ENCODE results near the gene CCDC82. TPM values are rescaled to one million over a fixed set of nuclear protein-coding genes. Genes with fewer than 3 reads are reported as not detected.

CCDC82 gene
- total and polyA plus RNA-seq, 2 experiments from 2014 or later, result 19.1 to 33.2 TPM

DNA sequence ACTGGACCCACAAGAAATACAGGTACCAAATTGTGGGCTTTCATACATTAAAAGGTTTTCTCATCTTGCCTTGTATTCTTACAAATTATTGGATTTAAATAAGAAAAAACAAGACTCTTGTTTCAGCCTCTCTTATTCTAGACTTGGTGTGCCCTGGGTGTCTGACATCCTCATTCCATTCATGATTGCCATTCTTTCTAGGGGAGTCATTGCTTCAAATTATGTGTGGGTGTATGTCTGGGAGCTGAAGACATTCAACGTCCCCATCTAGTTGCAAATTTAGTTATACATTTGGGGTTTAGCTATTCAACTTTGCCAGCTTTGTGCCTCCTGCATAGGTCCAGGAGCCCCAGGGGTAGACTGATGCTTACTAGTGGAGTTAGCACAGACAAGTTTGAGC lies 64.8 kb downstream of the CCDC82 start:
- H3K9me2 ChIP-seq (ENCODE audit: insufficient read depth), result no peaks in the 10 kb centered on the region
- no peaks in the 10 kb centered on the region for H3K36me3 ChIP-seq (ENCODE audit: low read depth)
- in situ Hi-C loops (cut with MboI), result no loop called here
- H3K27ac ChIP-seq, result peak overlapping the region; percentile 80
- peak overlapping the region; percentile 53 for H3K4me3 ChIP-seq
- no peaks in the 10 kb centered on the region for H3K27me3 ChIP-seq (replicated peaks; ENCODE audit: insufficient read depth)
- 0% methylated on average over 1 of the region's 1 CpG for WGBS, 2 experiments (ENCODE audit: low coverage in 1 of 2, low lambda C conversion rate in 2 of 2, missing lambda C conversion rate in 2 of 2)
- peak overlapping the region; percentile 84 for H3K4me2 ChIP-seq (ENCODE audit: unreplicated experiment)
- TF ChIP-seq EZH2phosphoT487 (IDR thresholded peaks at IDR 0.05; ENCODE audit: insufficient read depth, low read depth), result no peak
- no peak for TF ChIP-seq EZH2 (IDR thresholded peaks at IDR 0.05; ENCODE audit: insufficient read depth, poor library complexity, severe bottlenecking)
- no peaks in the 10 kb centered on the region for H3K9me3 ChIP-seq (ENCODE audit: low read depth)
- peaks cover 56% of the 10 kb centered on the region for H3K4me1 ChIP-seq (ENCODE audit: insufficient read depth)
- H3K79me2 ChIP-seq (ENCODE audit: insufficient read depth), result peaks cover 98% of the 10 kb centered on the region
- no peaks in the 10 kb centered on the region for H4K20me1 ChIP-seq (ENCODE audit: insufficient read depth)
- peak overlapping the region; percentile 24; the same call in 1 of the 2 replicates for H2AFZ ChIP-seq
- peak; percentile 76 for DNase-seq
- peaks cover 45% of the 10 kb centered on the region for H3F3A ChIP-seq (ENCODE audit: insufficient read depth)
- peak overlapping the region; percentile 52 for H3K9ac ChIP-seq

DNA sequence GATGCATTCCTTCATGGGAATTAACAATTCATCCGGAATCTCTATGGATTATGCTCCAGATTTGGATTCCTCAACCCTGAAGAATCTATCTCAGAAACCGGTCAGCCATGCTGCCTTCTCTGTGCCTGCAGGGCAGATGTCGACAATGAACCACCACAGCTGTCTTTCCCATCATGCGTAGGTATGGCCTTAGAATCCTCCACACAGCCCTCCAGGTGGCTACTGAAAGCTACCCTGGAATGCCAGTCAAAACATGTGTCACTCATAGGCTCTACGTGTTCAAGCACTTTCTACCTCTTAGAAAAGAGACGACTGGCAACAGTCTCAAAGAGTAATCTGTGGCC lies 66.1 kb downstream of the CCDC82 start:
- no peak for DNase-seq
- no peaks in the 10 kb centered on the region for H3K9me3 ChIP-seq (ENCODE audit: low read depth)
- peaks cover 41% of the 10 kb centered on the region for H3F3A ChIP-seq (ENCODE audit: insufficient read depth)
- H3K9ac ChIP-seq, result no peak overlapping the region
- H3K4me3 ChIP-seq, result no peak overlapping the region
- H3K27me3 ChIP-seq (replicated peaks; ENCODE audit: insufficient read depth), result no peaks in the 10 kb centered on the region
- no peaks in the 10 kb centered on the region for H3K9me2 ChIP-seq (ENCODE audit: insufficient read depth)
- peak overlapping the region; percentile 80 for H3K27ac ChIP-seq
- H3K36me3 ChIP-seq (ENCODE audit: low read depth), result no peaks in the 10 kb centered on the region
- WGBS, 2 experiments (ENCODE audit: low coverage in 1 of 2, low lambda C conversion rate in 2 of 2, missing lambda C conversion rate in 2 of 2), result 78 to 80% methylated on average over 6 of the region's 6 CpGs
- no peak for TF ChIP-seq EZH2phosphoT487 (IDR thresholded peaks at IDR 0.05; ENCODE audit: insufficient read depth, low read depth)
- no peak for TF ChIP-seq EZH2 (IDR thresholded peaks at IDR 0.05; ENCODE audit: insufficient read depth, poor library complexity, severe bottlenecking)
- peak overlapping the region; percentile 4 for H3K4me2 ChIP-seq (ENCODE audit: unreplicated experiment)
- no peaks in the 10 kb centered on the region for H4K20me1 ChIP-seq (ENCODE audit: insufficient read depth)
- no peak overlapping the region for H2AFZ ChIP-seq
- in situ Hi-C loops (cut with MboI), result no loop called here
- H3K4me1 ChIP-seq (ENCODE audit: insufficient read depth), result peaks cover 56% of the 10 kb centered on the region
- H3K79me2 ChIP-seq (ENCODE audit: insufficient read depth), result peaks cover 98% of the 10 kb centered on the region

DNA sequence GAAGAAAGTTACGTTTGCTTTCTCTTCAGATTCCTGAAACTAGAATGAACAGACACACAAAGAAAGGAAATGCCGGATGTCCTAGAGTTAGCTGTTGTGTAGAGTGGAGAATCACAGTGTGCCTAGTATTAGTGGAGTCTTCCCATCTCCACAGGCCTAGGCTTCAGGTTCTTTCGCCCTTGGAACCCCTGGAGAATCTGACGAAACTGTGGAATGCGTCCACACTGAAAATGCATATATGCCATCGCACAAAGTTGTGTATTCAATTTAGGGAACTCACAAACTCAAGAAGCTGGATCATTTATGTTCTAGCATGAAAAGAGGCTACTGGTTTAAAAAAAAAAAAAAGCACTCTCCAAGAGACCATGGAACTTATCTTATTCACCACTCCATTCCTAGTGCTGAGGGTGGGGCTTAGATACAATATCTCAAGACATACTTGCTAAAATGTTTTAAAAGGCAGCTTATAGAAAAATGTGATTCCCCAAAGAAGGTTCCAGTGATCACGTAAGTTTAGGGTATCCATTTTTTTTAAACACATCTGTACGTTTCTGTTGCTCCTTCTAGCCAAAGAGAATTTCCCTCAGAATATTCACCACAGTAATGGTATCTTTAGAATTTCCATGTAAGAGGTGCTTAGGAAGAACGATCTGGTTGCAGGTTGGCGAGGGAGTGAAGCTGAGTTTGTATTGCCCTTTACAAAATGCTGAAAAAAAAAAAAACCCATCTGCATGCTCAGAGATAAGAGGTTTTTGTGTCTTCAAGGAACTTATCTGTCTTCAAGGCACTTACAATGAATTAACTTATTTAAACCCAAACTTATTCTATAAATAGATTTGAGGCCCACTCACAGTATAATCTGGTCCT lies 66.7 kb downstream of the CCDC82 start:
- 96 to 98% methylated on average over 10 of the region's 10 CpGs for WGBS, 2 experiments (ENCODE audit: low coverage in 1 of 2, low lambda C conversion rate in 2 of 2, missing lambda C conversion rate in 2 of 2)
- Histone ChIP-seq H3K27me3 (replicated peaks; ENCODE audit: insufficient read depth) (no peaks in the 10 kb centered on the region), H3K27ac (peak overlapping the region; percentile 80)

DNA sequence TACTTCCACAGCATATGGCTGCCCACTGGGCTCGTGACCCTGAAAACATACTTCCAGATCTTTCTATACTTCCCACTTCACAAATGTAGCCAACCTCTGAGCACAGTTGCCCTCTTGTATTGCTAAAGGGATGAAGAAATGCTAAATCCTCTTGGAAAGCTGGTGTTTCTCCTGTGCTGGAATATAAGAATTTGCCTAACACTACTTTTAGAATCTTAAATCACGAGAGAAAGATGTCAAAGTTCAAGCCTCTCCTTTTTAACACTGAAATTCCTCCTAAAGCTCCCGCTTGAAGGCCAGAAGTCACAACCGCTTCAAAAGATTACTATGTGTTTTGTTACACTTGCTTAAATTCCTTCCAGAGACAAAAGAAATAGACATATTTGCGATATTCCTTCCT lies 68.6 kb downstream of the CCDC82 start:
- Histone ChIP-seq H3K36me3 (ENCODE audit: low read depth) (no peaks in the 10 kb centered on the region), H4K20me1 (ENCODE audit: insufficient read depth) (no peaks in the 10 kb centered on the region), H3K27me3 (replicated peaks; ENCODE audit: insufficient read depth) (no peaks in the 10 kb centered on the region), H3F3A (ENCODE audit: insufficient read depth) (peaks cover 50% of the 10 kb centered on the region), H3K9ac (no peak overlapping the region), H3K79me2 (ENCODE audit: insufficient read depth) (peaks cover 98% of the 10 kb centered on the region), H3K4me2 (ENCODE audit: unreplicated experiment) (no peak overlapping the region), H2AFZ (no peak overlapping the region), H3K9me3 (ENCODE audit: low read depth) (no peaks in the 10 kb centered on the region), H3K27ac (no peak overlapping the region), H3K4me1 (ENCODE audit: insufficient read depth) (peaks cover 68% of the 10 kb centered on the region), H3K9me2 (ENCODE audit: insufficient read depth) (no peaks in the 10 kb centered on the region), H3K4me3 (no peak overlapping the region)
- DNase-seq, result no peak
- in situ Hi-C loops (cut with MboI), result no loop called here
- TF ChIP-seq EZH2phosphoT487 (IDR thresholded peaks at IDR 0.05; ENCODE audit: insufficient read depth, low read depth) (no peak), EZH2 (IDR thresholded peaks at IDR 0.05; ENCODE audit: insufficient read depth, poor library complexity, severe bottlenecking) (no peak)
- 98% methylated on average over 5 of the region's 5 CpGs for WGBS, 2 experiments (ENCODE audit: low coverage in 1 of 2, low lambda C conversion rate in 2 of 2, missing lambda C conversion rate in 2 of 2)

More for the DNA sequence above, 66.7 kb downstream of the CCDC82 start:
- Histone ChIP-seq H3K9ac (no peak overlapping the region), H2AFZ (no peak overlapping the region), H4K20me1 (ENCODE audit: insufficient read depth) (no peaks in the 10 kb centered on the region), H3K9me2 (ENCODE audit: insufficient read depth) (no peaks in the 10 kb centered on the region), H3F3A (ENCODE audit: insufficient read depth) (peaks cover 41% of the 10 kb centered on the region), H3K36me3 (ENCODE audit: low read depth) (no peaks in the 10 kb centered on the region), H3K4me1 (ENCODE audit: insufficient read depth) (peaks cover 57% of the 10 kb centered on the region), H3K79me2 (ENCODE audit: insufficient read depth) (peaks cover 98% of the 10 kb centered on the region), H3K4me3 (no peak overlapping the region), H3K4me2 (ENCODE audit: unreplicated experiment) (peak overlapping the region; percentile 4), H3K9me3 (ENCODE audit: low read depth) (no peaks in the 10 kb centered on the region)
- no peak for DNase-seq
- in situ Hi-C loops (cut with MboI), result no loop called here
- TF ChIP-seq EZH2phosphoT487 (IDR thresholded peaks at IDR 0.05; ENCODE audit: insufficient read depth, low read depth) (no peak), EZH2 (IDR thresholded peaks at IDR 0.05; ENCODE audit: insufficient read depth, poor library complexity, severe bottlenecking) (no peak)
